Stimulated activated naive B cell treated with anti-CD40 and anti-IgM and Interleukin-4, amounts not matched to agents 10 μg/mL and 1 μg/mL and 100 μg/mL, for 72 hours (primary cell): ENCODE data around the gene VASH2.
"Not testable (repeated sequence)": the region's sequence is repeated elsewhere in the genome, so short reads cannot be mapped to it uniquely, and the experiment has no call there.

Source experiments
- ATAC-seq, 2 donors: fragments of 150-1000 bp; cut with Tn5 transposase; replicated peaks; 2 replicates each; pipeline ENCODE4 v1.10.0; 2021; ENCODE audit warnings: moderate library complexity in 1 of 2
- DNase-seq: peaks from one replicate; pipeline ENCODE4 v3.0.0; 2021
- H3K27ac Mint-ChIP-seq: one replicate; pipeline ENCODE4 v1.8.0; 2022; ENCODE audit warnings: mild to moderate bottlenecking, mixed read lengths
- H3K27me3 Mint-ChIP-seq, 2 donors: one replicate each; pipeline ENCODE4 v1.8.0; 2022; ENCODE audit warnings: mixed read lengths in 2 of 2
- H3K36me3 Mint-ChIP-seq, 2 donors: one replicate each; pipeline ENCODE4 v1.8.0; 2022; ENCODE audit warnings: mixed read lengths in 2 of 2, mild to moderate bottlenecking in 1 of 2
- H3K4me1 Mint-ChIP-seq, 2 donors: one replicate each; pipeline ENCODE4 v1.8.0; 2022; ENCODE audit warnings: mixed read lengths in 2 of 2, mild to moderate bottlenecking in 1 of 2
- H3K4me3 Mint-ChIP-seq, 2 donors: one replicate each; pipeline ENCODE4 v1.8.0; 2022; ENCODE audit warnings: mild to moderate bottlenecking in 2 of 2, mixed read lengths in 2 of 2, moderate library complexity in 1 of 2
- H3K9me3 Mint-ChIP-seq, 2 donors: one replicate each; pipeline ENCODE4 v1.8.0; 2022; ENCODE audit warnings: mixed read lengths in 2 of 2, mild to moderate bottlenecking in 1 of 2

The VASH2 gene

DNA sequence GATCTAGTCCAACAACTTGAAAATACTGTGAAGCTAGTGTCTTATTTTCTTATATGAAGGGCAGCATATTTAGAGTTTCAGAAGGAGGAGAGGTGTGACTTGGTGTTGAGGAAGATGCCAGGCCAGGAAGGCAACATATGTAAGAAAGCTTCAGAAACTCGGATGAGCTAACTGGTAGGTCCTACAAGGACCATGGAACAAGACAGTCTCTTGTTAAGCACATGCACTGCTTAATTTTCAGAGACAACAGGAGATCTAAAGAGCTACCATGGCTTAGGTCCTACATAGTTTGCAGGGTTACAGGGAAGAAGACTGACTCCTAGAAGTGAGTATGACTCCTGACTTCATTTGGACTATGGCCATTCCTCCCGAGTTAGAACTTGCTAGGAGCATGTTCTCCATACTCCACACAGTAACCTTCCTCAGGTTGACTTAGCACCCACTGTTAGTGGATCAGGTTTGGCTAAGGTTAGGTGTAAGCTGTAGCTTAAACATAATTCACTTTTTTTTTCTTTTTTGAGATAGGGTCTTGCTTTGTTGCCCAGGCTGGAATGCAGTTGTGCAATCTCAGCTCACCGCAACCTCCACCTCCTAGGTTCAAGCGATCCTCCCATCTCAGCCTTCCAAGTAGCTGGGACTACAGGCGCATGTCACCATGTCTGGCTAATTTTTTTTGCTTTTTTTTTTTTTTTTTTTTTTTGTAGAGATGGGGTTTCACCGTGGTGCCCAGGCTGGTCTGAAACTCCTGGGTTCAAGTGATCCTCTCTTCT, 34.4 kb downstream of the VASH2 start:
- H3K4me3 Mint-ChIP-seq, result no peak overlapping the region
- peaks cover 0 to 3% of the 10 kb centered on the region in 2 donors for H3K36me3 Mint-ChIP-seq
- H3K27ac Mint-ChIP-seq, result no peak overlapping the region
- H3K4me1 Mint-ChIP-seq, result peaks cover 7 to 9% of the 10 kb centered on the region in 2 donors
- no peak for DNase-seq
- no peak for ATAC-seq
- H3K9me3 Mint-ChIP-seq, result no peaks in the 10 kb centered on the region
- H3K27me3 Mint-ChIP-seq, result no peaks in the 10 kb centered on the region

DNA sequence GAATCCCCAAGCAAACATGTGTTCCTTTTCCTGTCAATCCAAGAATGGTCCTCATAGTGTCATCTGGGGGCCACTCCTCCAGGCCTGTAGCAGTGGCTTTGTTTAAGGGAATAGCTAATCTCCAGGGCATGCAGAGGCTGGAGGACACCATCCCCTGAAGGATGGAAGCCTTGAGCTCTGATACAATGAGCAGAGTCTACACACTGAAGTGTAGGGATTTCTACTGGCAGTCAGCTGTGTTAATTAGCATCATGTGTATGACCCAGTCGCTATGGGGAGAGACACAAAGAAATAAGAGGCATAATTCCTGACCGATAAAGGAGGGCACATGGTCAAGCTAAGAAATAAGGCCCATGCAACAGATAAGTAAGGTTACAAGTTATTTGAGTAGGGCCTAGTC, 36.2 kb downstream of the VASH2 start:
- no peaks in the 10 kb centered on the region for H3K9me3 Mint-ChIP-seq
- H3K4me1 Mint-ChIP-seq, result peaks cover 2 to 5% of the 10 kb centered on the region in 2 donors
- H3K4me3 Mint-ChIP-seq, result no peak overlapping the region
- H3K27me3 Mint-ChIP-seq, result no peaks in the 10 kb centered on the region
- H3K27ac Mint-ChIP-seq, result peak overlapping the region; percentile 0
- peaks cover 0 to 2% of the 10 kb centered on the region in 2 donors for H3K36me3 Mint-ChIP-seq
- no peak for ATAC-seq
- no peak for DNase-seq

DNA sequence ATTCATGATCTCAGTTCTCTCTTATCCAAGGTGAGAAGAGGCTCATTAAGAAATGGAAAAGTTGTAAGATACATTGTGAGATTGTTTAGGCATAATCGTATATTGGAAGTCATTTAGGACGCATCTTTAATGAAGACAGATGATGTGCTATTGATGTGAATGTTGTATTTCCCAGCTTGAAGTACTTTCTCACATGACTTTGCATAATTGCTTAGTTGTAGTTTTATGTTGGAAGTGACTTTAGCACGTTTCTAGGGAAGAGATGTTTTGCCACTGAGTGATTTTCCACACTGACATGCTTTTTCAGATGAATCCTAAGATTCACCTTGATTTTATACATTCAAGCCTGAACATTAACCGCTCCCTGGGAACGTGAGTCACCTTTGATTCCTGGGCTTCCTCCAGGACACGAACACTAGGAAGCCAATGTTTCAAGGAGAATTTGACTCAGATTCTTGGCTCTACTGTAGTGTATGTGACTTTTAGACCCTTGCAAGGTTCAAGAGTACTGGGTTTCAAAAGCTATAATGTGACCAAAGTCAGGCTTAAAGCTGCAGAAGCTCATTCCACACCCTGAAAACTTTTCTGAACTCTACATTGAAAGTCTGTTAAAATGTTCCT, 37.5 kb downstream of the VASH2 start:
- no peak overlapping the region for H3K27ac Mint-ChIP-seq
- DNase-seq, result no peak
- no peak overlapping the region for H3K4me3 Mint-ChIP-seq
- no peaks in the 10 kb centered on the region for H3K9me3 Mint-ChIP-seq
- no peak for ATAC-seq
- no peaks in the 10 kb centered on the region for H3K4me1 Mint-ChIP-seq
- H3K27me3 Mint-ChIP-seq, result no peaks in the 10 kb centered on the region
- H3K36me3 Mint-ChIP-seq, result peaks cover 5 to 6% of the 10 kb centered on the region in 2 donors

DNA sequence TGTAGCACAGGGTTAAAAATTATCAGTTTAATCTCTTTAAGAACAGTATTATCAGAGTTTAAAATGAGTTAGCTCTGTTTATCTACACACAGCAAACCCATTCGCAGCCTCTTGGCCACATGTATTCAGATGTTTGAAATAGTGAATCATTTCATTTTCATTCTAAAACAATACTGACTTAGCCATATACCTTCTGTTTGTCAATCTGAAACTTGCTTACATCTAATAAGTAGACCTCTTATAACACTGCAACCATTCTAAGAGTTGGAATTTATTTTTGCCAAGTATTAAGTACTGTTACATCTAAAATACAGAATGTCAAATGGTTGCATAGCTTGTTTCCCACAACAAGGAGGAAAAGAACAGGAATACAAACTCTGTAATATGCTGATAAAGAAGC, 39.9 kb downstream of the VASH2 start:
- Mint-ChIP-seq H3K9me3 (no peaks in the 10 kb centered on the region), H3K4me1 (peaks cover 0 to under 1% of the 10 kb centered on the region in 2 donors), H3K27ac (no peak overlapping the region), H3K36me3 (peaks cover 8 to 9% of the 10 kb centered on the region in 2 donors), H3K27me3 (no peaks in the 10 kb centered on the region), H3K4me3 (no peak overlapping the region)
- ATAC-seq, result no peak
- no peak for DNase-seq

DNA sequence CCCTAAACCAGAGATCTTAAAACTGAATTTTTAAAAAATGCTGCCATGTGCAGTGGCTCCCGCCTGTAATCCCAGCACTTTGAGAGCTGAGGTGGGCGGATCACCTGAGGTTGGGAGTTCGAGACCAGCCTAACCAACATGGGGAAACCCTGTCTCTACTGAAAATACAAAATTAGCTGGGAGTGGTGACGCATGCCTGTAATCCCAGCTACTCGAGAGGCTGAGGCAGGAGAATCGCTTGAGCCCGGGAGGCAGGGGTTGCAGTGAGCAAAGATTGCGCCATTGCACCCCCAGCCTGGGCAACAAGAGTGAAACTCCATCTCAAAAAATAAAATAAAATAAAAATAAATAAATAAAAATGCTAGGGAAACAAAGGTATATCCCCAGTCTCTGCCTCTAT, 43.6 kb downstream of the VASH2 start:
- not testable (repeated sequence) for H3K9me3 Mint-ChIP-seq, H3K27me3 Mint-ChIP-seq, H3K4me3 Mint-ChIP-seq, H3K4me1 Mint-ChIP-seq, H3K27ac Mint-ChIP-seq, DNase-seq, ATAC-seq
- peaks cover 12 to 23% of the 10 kb centered on the region in 2 donors for H3K36me3 Mint-ChIP-seq

DNA sequence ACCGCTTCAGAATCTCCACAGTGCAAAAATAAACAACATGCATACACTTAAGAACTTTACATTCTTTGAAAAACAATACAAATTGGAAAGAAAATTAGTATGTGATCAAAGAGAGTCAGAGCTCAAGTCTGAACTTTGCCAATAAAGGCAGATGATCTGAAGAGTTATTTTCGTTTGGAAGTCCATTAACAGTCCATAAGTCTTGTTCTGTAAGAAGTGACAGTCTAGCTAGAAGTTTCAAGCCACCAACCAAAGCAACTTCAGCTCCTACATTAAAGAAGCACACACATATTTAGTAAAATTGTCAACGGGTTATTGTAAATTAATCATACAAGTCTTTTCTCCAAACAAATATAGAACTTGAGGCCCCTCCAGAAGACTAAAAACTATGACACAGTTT, 44.6 kb downstream of the VASH2 start:
- DNase-seq (no peak), ATAC-seq (no peak)
- Mint-ChIP-seq H3K36me3 (peaks cover 15 to 28% of the 10 kb centered on the region in 2 donors), H3K9me3 (no peaks in the 10 kb centered on the region), H3K4me1 (peaks cover 2 to 6% of the 10 kb centered on the region in 2 donors), H3K4me3 (no peak overlapping the region), H3K27me3 (no peaks in the 10 kb centered on the region), H3K27ac (no peak overlapping the region)

DNA sequence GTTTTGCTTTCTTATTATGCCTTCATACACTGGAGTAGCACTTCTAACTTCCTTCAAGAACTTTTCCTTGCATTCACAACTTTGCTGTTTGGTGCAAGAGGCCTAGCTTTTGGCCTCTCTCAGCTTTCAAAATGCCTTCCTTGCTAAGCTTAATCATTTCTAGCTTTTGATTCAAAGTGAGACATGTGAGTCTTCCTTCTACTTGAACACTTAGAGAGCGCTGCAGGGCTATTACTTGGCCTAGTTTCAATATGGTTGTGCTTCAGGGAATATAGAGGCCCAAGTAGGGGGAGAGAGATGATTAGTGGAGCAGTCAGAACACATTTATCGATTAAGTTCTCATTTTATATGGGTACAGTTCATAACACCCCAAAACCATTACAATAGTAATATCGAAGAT, 52.9 kb downstream of the VASH2 start:
- Mint-ChIP-seq H3K4me1 (peaks cover 2 to 3% of the 10 kb centered on the region in 2 donors), H3K4me3 (no peak overlapping the region), H3K36me3 (peaks cover 15 to 30% of the 10 kb centered on the region in 2 donors), H3K27ac (no peak overlapping the region), H3K9me3 (no peaks in the 10 kb centered on the region), H3K27me3 (no peaks in the 10 kb centered on the region)
- DNase-seq (no peak), ATAC-seq (no peak)

DNA sequence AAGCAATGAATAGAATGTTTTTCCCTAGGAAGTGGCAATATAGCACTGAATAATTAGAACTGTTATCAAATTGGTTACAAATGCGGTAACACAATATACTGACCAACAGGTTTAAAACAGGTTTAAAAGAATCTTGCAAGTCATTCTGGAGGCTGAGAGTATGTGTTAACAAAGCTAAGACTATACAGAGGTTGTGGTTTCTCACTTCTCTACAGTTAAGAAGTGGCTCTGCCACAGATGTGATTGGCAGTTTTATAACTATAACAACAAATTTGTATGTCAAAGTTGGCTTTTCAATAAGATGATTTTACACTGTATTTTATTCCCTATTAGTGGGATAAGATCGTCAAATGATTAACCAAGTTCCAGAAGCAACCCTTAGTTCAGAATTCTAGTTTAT, 58.2 kb downstream of the VASH2 start:
- no peak overlapping the region for H3K27ac Mint-ChIP-seq
- H3K4me3 Mint-ChIP-seq, result no peak overlapping the region
- DNase-seq, result no peak
- peaks cover 12 to 34% of the 10 kb centered on the region in 2 donors for H3K4me1 Mint-ChIP-seq
- peaks cover 20 to 40% of the 10 kb centered on the region in 2 donors for H3K36me3 Mint-ChIP-seq
- H3K9me3 Mint-ChIP-seq, result no peaks in the 10 kb centered on the region
- ATAC-seq, result peak; percentile 74 to 83
- H3K27me3 Mint-ChIP-seq, result no peaks in the 10 kb centered on the region

DNA sequence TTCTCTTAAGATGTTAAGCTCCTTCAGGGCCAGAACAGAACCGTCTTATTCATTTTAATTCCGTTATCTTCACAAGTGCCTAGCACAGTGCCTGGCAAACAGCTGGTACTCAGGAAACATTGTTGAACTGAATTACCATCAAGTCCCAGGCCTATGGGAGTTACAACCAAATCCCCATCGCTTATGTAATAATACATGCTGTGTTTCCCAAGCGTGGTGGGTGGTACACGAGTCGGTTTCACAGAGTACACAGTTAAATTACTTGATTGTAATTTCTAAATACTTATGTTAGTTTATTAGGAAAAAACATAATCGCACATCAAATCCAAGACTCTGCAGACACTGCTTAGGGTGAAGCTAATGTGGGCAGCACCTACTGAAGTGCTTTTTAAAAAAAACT, 64.3 kb downstream of the VASH2 start:
- peaks cover 15 to 28% of the 10 kb centered on the region in 2 donors for H3K4me1 Mint-ChIP-seq
- H3K27ac Mint-ChIP-seq, result peak overlapping the region; percentile 100
- H3K36me3 Mint-ChIP-seq, result peaks cover 14 to 20% of the 10 kb centered on the region in 2 donors
- no peaks in the 10 kb centered on the region for H3K9me3 Mint-ChIP-seq
- ATAC-seq (no peak), DNase-seq (no peak)
- H3K4me3 Mint-ChIP-seq, result peak overlapping the region; percentile 99 to 100
- H3K27me3 Mint-ChIP-seq, result no peaks in the 10 kb centered on the region

DNA sequence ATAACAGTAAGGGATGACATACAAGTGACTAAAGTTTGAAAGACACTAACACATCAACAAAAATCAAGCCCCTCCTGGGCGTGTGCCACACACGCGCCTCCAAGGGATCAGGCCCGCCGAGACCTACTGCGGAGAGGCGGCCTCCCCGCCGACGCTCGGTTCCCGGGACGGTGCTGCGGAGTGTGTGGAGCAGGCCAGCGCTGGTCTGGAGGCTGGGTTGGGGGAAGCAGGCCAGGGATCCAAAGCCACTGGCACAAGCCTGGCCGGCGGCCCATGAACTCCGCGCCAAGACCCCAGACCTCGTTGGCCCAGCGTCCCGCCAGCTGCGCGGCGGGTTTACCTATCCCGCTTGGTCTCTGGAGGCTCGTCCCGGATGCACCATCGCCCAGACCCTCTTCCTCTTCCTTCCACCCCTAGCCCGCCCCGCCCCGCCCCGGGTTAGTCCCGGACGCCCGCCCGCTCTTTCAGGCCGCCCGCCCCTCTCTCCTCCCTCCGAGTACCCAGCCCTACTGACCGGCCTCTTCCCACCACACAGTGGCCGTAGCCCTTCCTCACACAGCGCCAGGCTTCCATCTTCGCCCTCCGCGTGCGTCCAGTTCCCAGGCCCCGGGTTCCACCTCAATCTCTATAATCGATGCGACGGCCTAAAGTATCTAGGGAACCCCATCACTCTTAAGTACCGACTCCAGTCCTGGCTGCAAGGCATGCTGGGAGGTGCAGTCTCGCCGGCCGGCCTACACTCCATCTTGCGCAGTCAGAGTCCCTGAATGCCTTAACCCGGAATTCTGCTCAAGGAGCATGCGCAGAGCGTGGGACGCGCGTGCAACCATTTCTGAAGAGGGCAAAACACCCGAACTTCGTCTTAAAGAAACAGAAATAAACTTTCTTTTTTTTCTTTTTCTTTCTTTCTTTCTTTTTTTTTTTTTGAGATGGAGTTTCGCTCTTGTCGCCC, 65.0 kb downstream of the VASH2 start, which contains the start of gene ANGEL2:
Gene ANGEL2 (minus strand): TSS at position 769 of the 952 bp plus-strand sequence. CDS start 196 bp downstream, at position 573.
- peak; percentile 93 for DNase-seq
- Mint-ChIP-seq H3K36me3 (peaks cover 6 to 20% of the 10 kb centered on the region in 2 donors), H3K4me1 (peaks cover 15 to 28% of the 10 kb centered on the region in 2 donors), H3K4me3 (peak within 1 kb of the TSS; percentile 99 to 100), H3K9me3 (no peaks in the 10 kb centered on the region), H3K27me3 (no peaks in the 10 kb centered on the region), H3K27ac (peak within 1 kb of the TSS; percentile 100)
- peak; percentile 97 to 98 for ATAC-seq

DNA sequence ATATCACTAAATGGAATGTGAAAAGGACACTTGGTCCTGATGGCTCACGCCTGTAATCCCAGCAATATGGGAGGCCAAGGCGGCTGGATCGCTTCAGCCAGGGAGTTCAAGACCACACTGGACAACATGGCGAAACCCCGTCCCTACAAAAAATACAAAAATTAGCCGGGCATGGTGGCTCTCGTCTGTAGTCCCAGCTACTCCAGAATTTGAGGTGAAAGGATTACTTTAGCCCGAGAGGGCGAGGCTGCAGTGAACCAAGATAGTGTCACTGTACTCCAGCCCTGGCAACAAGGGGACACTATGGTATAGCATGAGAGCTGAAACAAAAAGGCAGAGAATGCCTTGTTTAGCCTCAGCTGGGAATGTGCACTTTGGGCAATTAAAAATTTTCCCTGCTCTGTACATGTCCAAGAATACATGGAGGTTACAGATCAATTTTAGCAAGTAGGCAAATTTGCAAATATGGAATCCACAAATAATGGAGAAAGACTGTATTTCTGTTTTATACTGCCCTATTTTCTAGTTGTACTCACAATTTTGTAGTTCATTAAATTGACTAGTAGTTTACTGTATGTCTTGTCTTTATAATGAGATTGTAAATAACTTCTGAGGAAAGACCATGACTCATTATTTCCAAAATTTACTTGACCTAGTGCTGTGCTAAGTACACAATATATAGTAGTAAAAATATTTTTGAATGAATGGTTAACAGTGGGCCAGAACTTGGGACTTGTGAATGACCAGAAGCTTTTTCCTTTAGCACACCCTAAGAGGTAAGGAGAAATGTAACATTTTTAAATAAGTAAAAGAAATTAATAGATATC, 67.3 kb downstream of the VASH2 start:
- Mint-ChIP-seq H3K4me1 (peaks cover 7 to 12% of the 10 kb centered on the region in 2 donors), H3K9me3 (no peaks in the 10 kb centered on the region), H3K36me3 (peaks cover 3 to 5% of the 10 kb centered on the region in 2 donors), H3K27ac (no peak overlapping the region), H3K4me3 (no peak overlapping the region), H3K27me3 (peaks cover 0 to 6% of the 10 kb centered on the region in 2 donors)
- ATAC-seq, result no peak
- no peak for DNase-seq

DNA sequence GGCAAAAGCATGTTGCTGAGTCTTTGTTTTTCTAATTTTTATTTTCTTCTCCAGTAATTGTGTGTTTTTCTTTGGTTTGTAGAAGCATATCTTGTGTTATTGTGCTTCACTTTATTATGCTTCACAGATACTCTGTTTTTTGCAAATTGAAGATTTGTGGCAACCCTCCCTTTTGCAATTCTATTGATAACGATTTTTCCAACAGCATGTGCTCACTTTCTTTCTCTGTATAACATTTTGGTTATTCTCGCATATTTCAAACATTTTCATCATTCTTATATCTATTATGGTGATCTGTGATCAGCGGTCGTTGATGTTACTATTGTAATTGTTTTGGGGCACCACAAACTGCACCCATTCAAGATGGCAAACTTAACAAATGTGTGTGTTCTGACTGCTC, 69.1 kb downstream of the VASH2 start:
- H3K9me3 Mint-ChIP-seq, result no peaks in the 10 kb centered on the region
- ATAC-seq, result no peak
- no peak overlapping the region for H3K27ac Mint-ChIP-seq
- H3K36me3 Mint-ChIP-seq, result peaks cover 0 to 3% of the 10 kb centered on the region in 2 donors
- peaks cover 8 to 16% of the 10 kb centered on the region in 2 donors for H3K27me3 Mint-ChIP-seq
- peaks cover 0 to 2% of the 10 kb centered on the region in 2 donors for H3K4me1 Mint-ChIP-seq
- H3K4me3 Mint-ChIP-seq, result no peak overlapping the region
- no peak for DNase-seq

DNA sequence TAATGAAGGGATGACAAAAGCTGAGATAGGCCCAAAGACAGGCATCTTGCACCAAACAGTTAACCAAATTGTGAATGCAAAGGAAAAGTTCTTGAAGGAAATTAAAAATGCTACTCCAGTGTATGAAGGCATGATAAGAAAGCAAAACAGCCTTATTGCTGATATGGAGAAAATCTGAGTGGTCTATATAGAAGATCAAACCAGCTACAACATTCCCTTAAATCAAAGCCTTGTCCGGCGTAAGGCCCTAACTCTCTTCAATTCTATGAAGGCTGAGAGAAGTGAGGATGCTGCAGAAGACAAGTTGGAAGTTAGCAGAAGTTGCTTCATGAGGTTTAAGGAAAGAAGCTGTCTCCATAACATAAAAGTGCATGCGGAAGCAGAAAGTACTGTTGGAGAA, 69.7 kb downstream of the VASH2 start:
- no peak overlapping the region for H3K4me3 Mint-ChIP-seq
- no peak for ATAC-seq
- no peak overlapping the region for H3K27ac Mint-ChIP-seq
- peaks cover 9 to 19% of the 10 kb centered on the region in 2 donors for H3K27me3 Mint-ChIP-seq
- DNase-seq, result no peak
- H3K36me3 Mint-ChIP-seq, result peaks cover 0 to 3% of the 10 kb centered on the region in 2 donors
- peaks cover 0 to under 1% of the 10 kb centered on the region in 2 donors for H3K9me3 Mint-ChIP-seq
- H3K4me1 Mint-ChIP-seq, result peaks cover 0 to 2% of the 10 kb centered on the region in 2 donors
